ENCODE measurements around the gene DGKI.
A peak's percentile ranks its signal among the peaks of the same experiment; 100 is the strongest.

The DGKI gene

GRCh38 chr7:137685433-137686164 is 161.2 kb downstream of the DGKI start:
- DNase-seq, result no peak

GRCh38 chr7:137684776-137685175 is 162.0 kb downstream of the DGKI start:
- no peak for DNase-seq

GRCh38 chr7:137684316-137684715 is 162.5 kb downstream of the DGKI start:
- no peak for DNase-seq

- DNase-seq, result no peak
Observed at GRCh38 chr7:137682596-137682995, 164.2 kb downstream of the DGKI start.

- DNase-seq, result no peak
Observed at GRCh38 chr7:137681657-137682562, 164.9 kb downstream of the DGKI start.

- DNase-seq, result no peak
Observed at GRCh38 chr7:137674551-137675409, 172.0 kb downstream of the DGKI start.

- DNase-seq, result no peak
Observed at GRCh38 chr7:137674048-137674447, 172.7 kb downstream of the DGKI start.

- DNase-seq, result no peak
Observed at GRCh38 chr7:137671920-137672319, 174.9 kb downstream of the DGKI start.

- no peak for DNase-seq
Observed at GRCh38 chr7:137670222-137671064, 176.3 kb downstream of the DGKI start.

- DNase-seq, result no peak
Observed at GRCh38 chr7:137669706-137670105, 177.1 kb downstream of the DGKI start.

GRCh38 chr7:137668404-137668803 is 178.4 kb downstream of the DGKI start:
- DNase-seq, result no peak

GRCh38 chr7:137667633-137668387 is 179.0 kb downstream of the DGKI start:
- no peak for DNase-seq

- DNase-seq, result no peak
Observed at GRCh38 chr7:137664846-137665245, 181.9 kb downstream of the DGKI start.

- DNase-seq, result no peak
Observed at GRCh38 chr7:137661634-137662033, 185.1 kb downstream of the DGKI start.

- no peak for DNase-seq
Observed at GRCh38 chr7:137658190-137658900, 188.4 kb downstream of the DGKI start.

GRCh38 chr7:137657476-137658189 is 189.1 kb downstream of the DGKI start:
- no peak for DNase-seq

- no peak for DNase-seq
Observed at GRCh38 chr7:137656850-137657232, 189.9 kb downstream of the DGKI start.

GRCh38 chr7:137656227-137656849 is 190.4 kb downstream of the DGKI start:
- peak; percentile 55 to 58 for DNase-seq

- DNase-seq, result no peak
Observed at GRCh38 chr7:137655804-137656203, 191.0 kb downstream of the DGKI start.

- DNase-seq, result no peak
Observed at GRCh38 chr7:137652721-137653120, 194.1 kb downstream of the DGKI start.
